Transverse colon (tissue), 4 donors: ENCODE results near the gene WDHD1. TPM values are rescaled to one million over a fixed set of nuclear protein-coding genes. Genes with fewer than 3 reads are reported as not detected.

Source experiments
- DNase-seq: peaks from one replicate; pipeline ENCODE4 v3.0.0-alpha.2; 2019
- H3K27ac ChIP-seq, 4 donors: fragments of 200-600 bp; sonication (generic); 2 replicates each; pipeline ENCODE4 v1.5.1; 2016 to 2018; ENCODE audit warnings: inconsistent platforms in 4 of 4
- H3K27me3 ChIP-seq: fragments of 200-600 bp; sonication (generic); 2 replicates; pipeline ENCODE4 v1.5.1; 2017; ENCODE audit warnings: inconsistent platforms
- H3K36me3 ChIP-seq, 4 donors: fragments of 200-600 bp; sonication (generic); 2 replicates each; pipeline ENCODE4 v1.5.1; 2017 to 2019; ENCODE audit warnings: inconsistent platforms in 4 of 4
- H3K4me1 ChIP-seq, 4 donors: fragments of 200-600 bp; sonication (generic); 2 replicates each; pipeline ENCODE4 v1.5.1; 2017 to 2020; ENCODE audit warnings: inconsistent platforms in 4 of 4
- H3K4me3 ChIP-seq, 4 donors: fragments of 200-600 bp; sonication (generic); 1 replicate in 1 of 4; 2 replicates in 3 of 4; pipeline versions ENCODE4 v1.5.1 to v1.6.1; 2017 to 2019; ENCODE audit warnings: inconsistent platforms in 4 of 4
- H3K9me3 ChIP-seq, 2 donors: fragments of 200-600 bp; sonication (generic); 2 replicates each; pipeline ENCODE4 v1.5.1; 2017 to 2019; ENCODE audit warnings: inconsistent platforms in 2 of 2
- CTCF ChIP-seq, 5 experiments: fragments of 200-600 bp in 3 of 5; fragments of 450-650 bp in 2 of 5; sonication (generic) in 3 of 5; IDR thresholded peaks; 1 replicate in 2 of 5; 2 replicates in 3 of 5; pipeline ENCODE4 v1.5.1; 2016 to 2017; ENCODE audit warnings: antibody characterized with exemption in 5 of 5, inconsistent platforms in 3 of 5, mild to moderate bottlenecking in 2 of 5, moderate library complexity in 1 of 5
- EP300 ChIP-seq: sonication (generic); formaldehyde crosslinking; IDR thresholded peaks from one replicate; pipeline ENCODE4 v1.6.1; 2017; ENCODE audit warnings: antibody characterized with exemption, low read depth
- POLR2A ChIP-seq: fragments of 450-650 bp; IDR thresholded peaks from one replicate; pipeline ENCODE4 v1.6.1; 2016; ENCODE audit warnings: antibody characterized with exemption, mild to moderate bottlenecking, moderate library complexity
- POLR2AphosphoS5 ChIP-seq, 3 donors: sonication (generic); formaldehyde crosslinking; IDR thresholded peaks; one replicate each; pipeline ENCODE4 v1.6.1; 2016; ENCODE audit warnings: antibody characterized with exemption in 3 of 3
- WGBS, 2 donors: methylation state at CpG; one replicate each; pipeline ENCODE4 v1.1.5; 2018; ENCODE audit warnings: low coverage in 1 of 2; 5-methylcytosine and 5-hydroxymethylcytosine counted together
- in situ Hi-C, 4 donors: fragments of 200-750 bp; cut with MboI; loops; one replicate each; pipeline versions ENCODE4 v1.15.0 to v1.15.1; 2017; ENCODE audit warnings: low sequenced_read_pairs in 3 of 4, low pct_ligation_motif_present in 1 of 4, low pct_unique_long_range_greater_than_20kb in 1 of 4
- intact Hi-C: fragments of 100-400 bp; cut with DNase I; formaldehyde crosslinking; loops from one replicate; pipeline ENCODE4 v1.15.1; 2023; ENCODE audit warnings: low total_unique reads
- total RNA-seq, 4 donors: library from RNA; depleted of rRNA; stranded (reverse); fragments of >200 nt; gene quantifications; one replicate each; pipeline ENCODE4 v1.1.0, GENCODE V29; 2016

The WDHD1 gene
- total RNA-seq, 4 donors from 2014 or later = 0.20 to 1.2 (median 1.1) TPM; not detected in 1

- Histone ChIP-seq H3K27me3 (no peaks in the 10 kb centered on the region), H3K4me3 (no peak overlapping the region), H3K27ac (no peak overlapping the region), H3K9me3 (no peaks in the 10 kb centered on the region), H3K4me1 (no peaks in the 10 kb centered on the region), H3K36me3 (no peaks in the 10 kb centered on the region)
- 86 to 96% methylated on average over 3 to 5 of the region's 5 CpGs for WGBS, 2 donors
- in situ Hi-C loops (no loop called here), intact Hi-C loops (no loop called here)
- TF ChIP-seq CTCF (IDR thresholded peaks at IDR 0.05) = no peak
- no peak for TF ChIP-seq POLR2AphosphoS5 (IDR thresholded peaks at IDR 0.05)
- DNase-seq = no peak
Measured at GRCh38 chr14:54935958-54936357, 90.9 kb downstream of the WDHD1 start.

- intact Hi-C loops = no loop called here
- no peaks in the 10 kb centered on the region for H3K4me1 ChIP-seq
Measured at GRCh38 chr14:54935100-54935499, 91.8 kb downstream of the WDHD1 start.

GRCh38 chr14:54933006-54933405 is 93.9 kb downstream of the WDHD1 start:
- in situ Hi-C loops = no loop called here
- Histone ChIP-seq H3K27ac (no peak overlapping the region), H3K36me3 (no peaks in the 10 kb centered on the region), H3K4me1 (no peaks in the 10 kb centered on the region), H3K9me3 (no peaks in the 10 kb centered on the region), H3K4me3 (no peak overlapping the region), H3K27me3 (no peaks in the 10 kb centered on the region)
- DNase-seq = no peak
- no peak for TF ChIP-seq POLR2A
- TF ChIP-seq CTCF (IDR thresholded peaks at IDR 0.05) = no peak
- no peak for TF ChIP-seq EP300
- no peak for TF ChIP-seq POLR2AphosphoS5 (IDR thresholded peaks at IDR 0.05)
- 89 to 90% methylated on average over 1 of the region's 1 CpG for WGBS, 2 donors
- intact Hi-C loops = no loop called here

More at GRCh38 chr14:54935100-54935499, 91.8 kb downstream of the WDHD1 start:
- WGBS, 2 donors = 46 to 50% methylated on average over 2 of the region's 2 CpGs
- TF ChIP-seq CTCF (IDR thresholded peaks at IDR 0.05) (no peak), EP300 (no peak), POLR2A (no peak), POLR2AphosphoS5 (IDR thresholded peaks at IDR 0.05) (no peak)
- Histone ChIP-seq H3K27me3 (no peaks in the 10 kb centered on the region), H3K36me3 (no peaks in the 10 kb centered on the region), H3K4me3 (no peak overlapping the region), H3K27ac (no peak overlapping the region), H3K9me3 (no peaks in the 10 kb centered on the region)
- DNase-seq = no peak
- in situ Hi-C loops = no loop called here

DNA sequence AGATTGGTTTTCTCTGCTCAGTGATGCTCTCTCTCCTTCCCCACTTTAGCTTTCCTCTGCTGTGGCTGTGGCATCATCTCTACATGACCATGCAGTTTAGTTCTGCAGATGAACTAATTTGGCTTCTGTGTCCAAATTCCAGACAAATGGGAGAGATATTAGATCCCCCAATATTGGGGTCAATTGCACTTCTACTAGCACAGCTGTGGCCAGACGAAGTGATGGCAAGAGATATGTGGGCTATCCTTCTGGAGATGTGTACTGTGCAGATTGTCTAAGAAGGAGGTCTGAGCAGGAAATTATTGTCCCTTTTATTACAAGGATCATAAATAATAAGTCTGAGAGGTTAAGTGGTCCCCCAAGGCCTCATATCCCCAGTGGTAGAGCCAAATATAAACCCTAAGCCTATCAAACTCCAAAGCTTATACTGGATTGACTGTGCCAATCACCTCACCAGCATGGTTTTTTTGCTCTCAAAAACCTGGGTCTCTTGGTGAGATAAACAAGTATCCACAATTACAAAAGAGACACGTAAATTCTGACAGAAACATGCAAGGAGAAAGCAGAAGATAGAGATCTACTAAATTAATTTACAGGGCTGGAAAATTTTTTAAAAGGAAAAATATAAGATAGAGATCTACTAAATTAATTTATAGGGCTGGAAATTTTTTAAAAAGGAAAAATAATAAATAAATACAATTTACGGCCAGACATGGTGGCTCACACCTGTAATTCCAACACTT is 95.1 kb downstream of the WDHD1 start:
- no peak for DNase-seq
- TF ChIP-seq CTCF (IDR thresholded peaks at IDR 0.05) (no peak), POLR2AphosphoS5 (IDR thresholded peaks at IDR 0.05) (no peak), POLR2A (no peak), EP300 (no peak)
- no peaks in the 10 kb centered on the region for H3K27me3 ChIP-seq
- no peak overlapping the region for H3K27ac ChIP-seq
- no peaks in the 10 kb centered on the region for H3K36me3 ChIP-seq
- in situ Hi-C loops (no loop called here), intact Hi-C loops (no loop called here)
- no peaks in the 10 kb centered on the region for H3K9me3 ChIP-seq
- no peak overlapping the region for H3K4me3 ChIP-seq
- WGBS, 2 donors = 92 to 95% methylated on average over 3 of the region's 3 CpGs
- H3K4me1 ChIP-seq = no peaks in the 10 kb centered on the region
